B cell (primary cell): ENCODE measurements around the gene RGPD6. TPM values are rescaled to one million over a fixed set of nuclear protein-coding genes. Genes with fewer than 3 reads are reported as not detected.
"Not testable (repeated sequence)": the region's sequence is repeated elsewhere in the genome, so short reads cannot be mapped to it uniquely, and the experiment has no call there.

ENCODE experiments used
- ATAC-seq: fragments of 200-7000 bp; cut with Tn5 transposase; one replicate; pipeline ENCODE4 v1.10.0; 2021; ENCODE audit warnings: low read depth, mild to moderate bottlenecking, moderate number of reproducible peaks, moderate library complexity
- CTCF ChIA-PET: fragments of 350-600 bp; sonication (Branson Sonifier 250); formaldehyde crosslinking; loops from one replicate; lab custom pipeline; 2021; ENCODE audit warnings: antibody characterized with exemption, inconsistent platforms; lab: Charles Lee
- POLR2A ChIA-PET: fragments of 350-600 bp; sonication (Branson Sonifier 250); formaldehyde crosslinking; loops from one replicate; lab custom pipeline; 2021; ENCODE audit warnings: antibody characterized with exemption; lab: Charles Lee
- DNase-seq: peaks from one replicate; pipeline ENCODE4 v3.0.0; 2013
- H2AFZ ChIP-seq: 2 replicates; pipeline ENCODE4 v1.6.1; 2012; ENCODE audit warnings: mild to moderate bottlenecking, low read depth, low read length; ENCODE audit not compliant: insufficient read depth, poor library complexity, severe bottlenecking
- H3K27ac ChIP-seq, 2 donors: 1 replicate in 1 of 2; 2 replicates in 1 of 2; pipeline ENCODE4 v1.5.1; 2012 to 2013; ENCODE audit warnings: low read length in 2 of 2, mild to moderate bottlenecking in 2 of 2, moderate library complexity in 1 of 2
- H3K27me3 ChIP-seq, 4 experiments: fragments of 200-600 bp in 1 of 4; sonication (generic) in 1 of 4; replicated peaks in 1 of 4; 1 replicate in 2 of 4; 2 replicates in 2 of 4; pipeline versions ENCODE4 v1.6.1 to v1.7.0; 2013 to 2016; ENCODE audit warnings: low read length in 3 of 4, mild to moderate bottlenecking in 2 of 4, mixed read lengths in 1 of 4, moderate library complexity in 1 of 4; ENCODE audit not compliant: insufficient read depth in 4 of 4, control insufficient read depth in 3 of 4; ENCODE audit errors: control extremely low read depth in 1 of 4
- H3K36me3 ChIP-seq, 2 experiments: replicated peaks in 1 of 2; 1 replicate in 1 of 2; 2 replicates in 1 of 2; pipeline versions ENCODE4 v1.6.1 to v1.7.1; 2013; ENCODE audit warnings: low read length in 1 of 2; ENCODE audit not compliant: insufficient read depth in 2 of 2, control insufficient read depth in 1 of 2; ENCODE audit errors: control extremely low read depth in 1 of 2, extremely low read depth in 1 of 2
- H3K4me1 ChIP-seq, 2 donors: fragments of 200-600 bp in 1 of 2; sonication (generic) in 1 of 2; 1 replicate in 1 of 2; 2 replicates in 1 of 2; pipeline versions ENCODE4 v1.5.1 to v1.6.1; 2013 to 2017; ENCODE audit warnings: low read length in 2 of 2; ENCODE audit not compliant: control insufficient read depth in 2 of 2, insufficient read depth in 2 of 2
- H3K4me2 ChIP-seq: replicated peaks from 2 replicates; pipeline ENCODE3; 2012; ENCODE audit warnings: mild to moderate bottlenecking, low read depth, low read length; ENCODE audit not compliant: poor library complexity, severe bottlenecking
- H3K4me3 ChIP-seq, 5 experiments: fragments of 200-600 bp in 1 of 5; sonication (generic) in 1 of 5; 1 replicate in 3 of 5; 2 replicates in 2 of 5; pipeline versions ENCODE4 v1.5.1 to v1.7.0; 2011 to 2016; ENCODE audit warnings: low read length in 4 of 5, mild to moderate bottlenecking in 4 of 5, low read depth in 2 of 5, control low read depth in 1 of 5, moderate library complexity in 1 of 5; ENCODE audit not compliant: insufficient read depth in 1 of 5; ENCODE audit errors: control extremely low read depth in 1 of 5, extremely low read depth in 1 of 5
- H3K79me2 ChIP-seq: fragments of 200-600 bp; sonication (generic); one replicate; pipeline ENCODE4 v1.6.0; 2016; ENCODE audit warnings: low read length; ENCODE audit not compliant: control insufficient read depth, insufficient read depth
- H3K9ac ChIP-seq: fragments of 200-600 bp; sonication (generic); 2 replicates; pipeline ENCODE4 v1.6.1; 2017; ENCODE audit warnings: mild to moderate bottlenecking, low read length, moderate library complexity
- H3K9me3 ChIP-seq, 3 donors: one replicate each; pipeline versions ENCODE4 v1.6.1 to v1.7.1; 2013; ENCODE audit warnings: low read length in 2 of 3; ENCODE audit not compliant: control insufficient read depth in 2 of 3, insufficient read depth in 1 of 3; ENCODE audit errors: control extremely low read depth in 1 of 3
- H4K20me1 ChIP-seq: 2 replicates; pipeline ENCODE4 v1.6.0; 2012; ENCODE audit warnings: mild to moderate bottlenecking, low read length; ENCODE audit not compliant: insufficient read depth, control insufficient read depth, poor library complexity, severe bottlenecking
- H3K27ac Mint-ChIP-seq: one replicate; pipeline ENCODE4 v1.8.0; 2021; ENCODE audit warnings: mixed read lengths
- H3K27me3 Mint-ChIP-seq: one replicate; pipeline ENCODE4 v1.8.0; 2021; ENCODE audit warnings: mixed read lengths
- H3K4me1 Mint-ChIP-seq: one replicate; pipeline ENCODE4 v1.8.0; 2021; ENCODE audit warnings: mixed read lengths
- H3K4me3 Mint-ChIP-seq: one replicate; pipeline ENCODE4 v1.8.0; 2021; ENCODE audit warnings: mixed read lengths
- H3K9me3 Mint-ChIP-seq: one replicate; pipeline ENCODE4 v1.8.0; 2022; ENCODE audit warnings: mixed read lengths; ENCODE audit not compliant: insufficient read depth
- WGBS: methylation state at CpG from one replicate; pipeline ENCODE4 v1.1.5; 2013; ENCODE audit warnings: missing lambda C conversion rate; ENCODE audit not compliant: insufficient coverage; 5-methylcytosine and 5-hydroxymethylcytosine counted together
- intact Hi-C: fragments of 100-400 bp; cut with micrococcal nuclease; formaldehyde crosslinking; loops from one replicate; pipeline ENCODE4 v1.10.0; 2022
- polyA plus RNA-seq: library from polyadenylated mRNA; depleted of rRNA; stranded (reverse); fragments of >200 nt; gene quantifications from 2 replicates; pipeline ENCODE4 v1.2.3, GENCODE V29; 2012
- total RNA-seq, 2 donors: library from RNA; stranded (reverse); fragments of 120-200 nt in 1 of 2; gene quantifications; 1 replicate in 1 of 2; 2 replicates in 1 of 2; pipeline versions ENCODE4 v1.2.3 to v1.2.4, GENCODE V29; 2013 to 2022

RGPD6 gene
- total and polyA plus RNA-seq, 2 donors (not counting 1 experiment from before 2014, with no cell fraction given) = 5.1 to 79.5 TPM

DNA sequence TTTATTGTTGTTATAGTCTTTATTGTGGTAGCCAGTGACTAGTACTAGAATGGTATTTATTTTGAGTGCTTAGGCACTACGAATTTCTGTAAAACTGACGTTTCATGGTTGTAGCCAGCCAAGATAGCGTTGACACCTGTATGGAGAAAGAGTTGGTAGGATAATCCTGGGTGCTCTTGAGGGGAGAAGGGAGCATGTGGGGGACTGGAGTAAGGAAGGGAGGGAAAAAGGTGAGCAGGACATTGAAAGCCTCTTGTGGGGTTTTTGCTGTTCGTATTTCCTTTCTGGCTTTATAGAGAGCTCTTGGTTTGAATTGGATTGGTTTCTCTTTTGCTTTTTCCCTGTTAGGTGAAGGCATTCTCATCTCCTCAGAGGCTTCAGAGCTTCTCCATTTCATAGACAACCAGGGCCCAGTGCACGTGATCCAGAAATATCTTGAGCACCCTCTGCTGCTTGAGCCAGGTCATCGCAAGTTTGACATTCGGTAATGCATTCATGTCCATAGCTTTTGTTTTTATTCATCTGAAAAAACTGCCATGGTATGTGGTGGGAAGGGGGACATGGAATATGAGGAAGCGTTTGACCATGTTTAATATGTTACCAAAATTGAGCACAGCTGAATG, 77.2 kb downstream of the RGPD6 start:
- ATAC-seq = peak; percentile 86
- H3K36me3 ChIP-seq, H3K4me2 ChIP-seq, H2AFZ ChIP-seq, H3K79me2 ChIP-seq, H3K4me3 ChIP-seq, H3K9ac ChIP-seq, H3K4me3 Mint-ChIP-seq, H3K4me1 ChIP-seq, H3K4me1 Mint-ChIP-seq, CTCF ChIA-PET, H3K9me3 Mint-ChIP-seq, DNase-seq, POLR2A ChIA-PET, H3K27ac ChIP-seq, H3K9me3 ChIP-seq, H3K27me3 ChIP-seq, H3K27ac Mint-ChIP-seq, intact Hi-C loops, H4K20me1 ChIP-seq, H3K27me3 Mint-ChIP-seq: not testable (repeated sequence)
- WGBS = no CpG with 5 or more reads among the region's 8 CpGs

DNA sequence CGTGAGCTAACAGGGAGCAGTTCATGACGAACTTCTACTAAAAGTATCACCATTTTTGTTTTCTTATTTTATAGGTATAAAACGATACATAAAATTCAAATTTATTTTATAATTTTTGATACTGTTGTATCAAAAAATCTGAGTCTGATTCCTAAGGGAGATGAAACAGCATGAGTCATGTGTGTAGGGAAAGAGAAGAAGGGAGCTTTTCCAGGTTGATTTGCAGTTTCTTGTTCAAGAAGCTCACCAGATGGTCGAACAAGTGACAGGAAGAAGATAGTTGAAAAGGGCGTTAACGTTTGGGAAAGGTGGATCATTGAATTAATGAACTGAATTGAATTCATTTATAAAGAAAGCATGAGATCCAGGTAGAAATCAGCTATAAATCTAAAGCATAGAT, 81.0 kb downstream of the RGPD6 start:
- H2AFZ ChIP-seq, POLR2A ChIA-PET, H3K9me3 Mint-ChIP-seq, H3K27ac ChIP-seq, H3K4me3 Mint-ChIP-seq, H3K36me3 ChIP-seq, H3K27ac Mint-ChIP-seq, H3K27me3 ChIP-seq, H3K4me2 ChIP-seq, ATAC-seq, H3K9me3 ChIP-seq, H3K4me1 Mint-ChIP-seq, CTCF ChIA-PET, H3K9ac ChIP-seq, H3K4me1 ChIP-seq, DNase-seq, H3K27me3 Mint-ChIP-seq, H3K4me3 ChIP-seq, H4K20me1 ChIP-seq, intact Hi-C loops, H3K79me2 ChIP-seq: not testable (repeated sequence)
- WGBS = no CpG with 5 or more reads among the region's 6 CpGs

GRCh38 chr2:110494488-110494887, 82.5 kb downstream of the RGPD6 start:
- H3K4me1 ChIP-seq, H3K36me3 ChIP-seq, H3K4me2 ChIP-seq, H3K4me3 Mint-ChIP-seq, H3K27ac Mint-ChIP-seq, intact Hi-C loops, H3K9me3 ChIP-seq, H3K27me3 ChIP-seq, H3K27ac ChIP-seq, H3K9me3 Mint-ChIP-seq, H3K4me1 Mint-ChIP-seq, DNase-seq, H2AFZ ChIP-seq, CTCF ChIA-PET, POLR2A ChIA-PET, H3K4me3 ChIP-seq, ATAC-seq, H3K79me2 ChIP-seq, H3K9ac ChIP-seq, H3K27me3 Mint-ChIP-seq, H4K20me1 ChIP-seq: not testable (repeated sequence)
- no CpG with 5 or more reads among the region's 3 CpGs for WGBS

DNA sequence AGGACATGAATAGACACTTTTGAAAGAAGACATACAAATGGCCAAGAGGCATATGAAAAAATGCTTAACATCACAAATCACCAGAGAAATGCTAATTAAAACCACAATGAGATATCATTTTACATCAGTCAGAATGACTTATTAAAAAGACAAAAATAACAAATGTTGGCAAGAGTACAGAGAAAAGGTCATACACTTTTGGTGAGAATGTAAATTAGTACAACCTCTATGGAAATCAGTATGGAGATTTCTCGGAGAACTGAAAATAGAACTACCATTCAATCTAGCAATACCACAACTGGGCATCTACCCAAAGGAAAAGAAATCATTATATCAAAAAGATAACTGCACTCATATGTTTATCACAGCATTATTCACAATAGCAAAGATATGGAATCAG, 88.0 kb downstream of the RGPD6 start:
- H3K9ac ChIP-seq, H3K27me3 ChIP-seq, H3K36me3 ChIP-seq, POLR2A ChIA-PET, H3K79me2 ChIP-seq, CTCF ChIA-PET, H3K4me3 Mint-ChIP-seq, H3K4me1 Mint-ChIP-seq, H3K27ac Mint-ChIP-seq, DNase-seq, H3K4me3 ChIP-seq, H3K4me1 ChIP-seq, H3K27me3 Mint-ChIP-seq, H3K4me2 ChIP-seq, intact Hi-C loops, H3K9me3 ChIP-seq, H3K27ac ChIP-seq, H4K20me1 ChIP-seq, ATAC-seq, H2AFZ ChIP-seq, H3K9me3 Mint-ChIP-seq: not testable (repeated sequence)
- WGBS = no CpG with 5 or more reads among the region's 1 CpG
